A673 (cell line): ENCODE results near the gene NEMP2.

Experiments
- CTCF ChIP-seq: fragments of 300-800, 200-600 bp; sonication (generic); conservative IDR thresholded peaks from 2 replicates; pipeline ENCODE4 v1.5.1; 2017; ENCODE audit warnings: low read depth, mild to moderate bottlenecking, antibody characterized with exemption, low read length, moderate library complexity, mixed read lengths
- EZH2 ChIP-seq: fragments of 200-600 bp; sonication (generic); IDR thresholded peaks from 2 replicates; pipeline ENCODE4 v1.6.1; 2017; ENCODE audit warnings: borderline replicate concordance, low read depth, mild to moderate bottlenecking, mixed read lengths, antibody characterized with exemption, low read length; ENCODE audit not compliant: poor library complexity, severe bottlenecking

DNA sequence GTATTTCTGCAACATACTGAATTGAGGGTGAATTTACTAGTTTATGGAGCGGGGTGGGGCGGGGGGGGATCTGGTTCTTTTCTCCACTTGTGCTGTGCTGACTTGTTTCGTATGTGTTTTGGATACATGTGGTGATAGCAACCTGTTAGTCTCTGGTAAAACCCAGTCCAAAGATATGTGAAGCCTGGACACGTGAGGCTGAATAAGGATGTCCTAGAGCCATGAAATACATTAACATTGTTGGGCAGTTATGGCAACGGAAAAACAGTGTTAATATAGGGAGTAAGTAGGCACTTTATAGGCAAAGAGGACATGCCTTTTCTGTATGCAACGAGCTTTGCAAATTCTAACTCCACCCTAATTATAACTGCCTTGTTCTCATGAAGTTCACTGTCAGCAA is 42.1 kb upstream of the NEMP2 start:
- no peak for TF ChIP-seq CTCF
- TF ChIP-seq EZH2 = no peak
